ENCODE data around the gene RFX3. TPM values are rescaled to one million over a fixed set of nuclear protein-coding genes. Genes with fewer than 3 reads are reported as not detected.

RFX3 gene
- total RNA-seq, 1 donor from 2014 or later: 2.8 TPM

- peak; percentile 93 for DNase-seq (ENCODE audit: low read depth, low spot score)
These were observed 47.2 kb downstream of the RFX3 start for GRCh38 chr9:3478549-3478953.

GRCh38 chr9:3477236-3477834 lies 48.5 kb downstream of the RFX3 start:
- no peak for DNase-seq (ENCODE audit: low read depth, low spot score)

- no peak for DNase-seq (ENCODE audit: low read depth, low spot score)
These were observed 50.3 kb downstream of the RFX3 start for GRCh38 chr9:3475300-3476020.

DNA sequence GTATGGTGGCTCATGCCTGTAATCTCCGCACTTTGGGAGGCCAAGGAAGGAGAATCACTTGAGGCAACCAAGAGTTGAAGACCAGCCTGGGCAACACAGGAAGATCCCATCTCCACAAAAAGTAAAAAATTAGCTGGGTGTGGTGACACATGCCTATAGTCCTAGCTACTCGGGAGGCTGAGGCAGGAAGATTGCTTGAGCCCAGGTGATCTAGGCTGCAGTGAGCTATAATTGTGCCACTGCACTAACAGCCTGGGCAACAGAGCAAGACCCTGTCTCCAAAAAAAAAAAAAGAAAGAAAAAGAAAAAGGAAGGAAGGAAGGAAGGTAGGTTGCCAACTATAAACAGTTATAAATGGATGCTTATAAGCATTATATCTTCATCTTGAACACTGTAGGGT lies 51.0 kb downstream of the RFX3 start:
- no peak for DNase-seq (ENCODE audit: low read depth, low spot score)

GRCh38 chr9:3473405-3473804 lies 52.4 kb downstream of the RFX3 start:
- no peak for DNase-seq (ENCODE audit: low read depth, low spot score)

DNA sequence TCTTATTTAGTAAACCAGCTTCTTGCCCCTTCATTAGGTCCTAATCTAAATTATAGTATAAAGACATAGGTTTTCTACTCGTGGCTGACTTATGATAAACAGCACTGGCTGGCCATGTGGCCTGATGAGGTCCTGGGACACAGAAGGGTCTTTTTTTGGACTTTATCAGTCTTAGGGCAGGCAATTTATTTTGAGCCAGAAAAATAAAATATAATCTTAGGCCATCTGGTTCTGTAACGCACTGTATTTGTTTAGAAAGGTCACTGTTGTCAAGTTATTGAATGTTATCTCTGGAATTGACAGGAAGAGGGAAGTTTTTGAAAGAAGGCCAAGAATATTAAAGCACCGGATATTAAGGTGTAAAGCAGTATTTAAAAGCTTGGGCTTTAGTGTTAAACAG lies 53.9 kb downstream of the RFX3 start:
- DNase-seq (ENCODE audit: low read depth, low spot score): peak; percentile 44

GRCh38 chr9:3468421-3469205 lies 57.2 kb downstream of the RFX3 start:
- DNase-seq (ENCODE audit: low read depth, low spot score): no peak

DNA sequence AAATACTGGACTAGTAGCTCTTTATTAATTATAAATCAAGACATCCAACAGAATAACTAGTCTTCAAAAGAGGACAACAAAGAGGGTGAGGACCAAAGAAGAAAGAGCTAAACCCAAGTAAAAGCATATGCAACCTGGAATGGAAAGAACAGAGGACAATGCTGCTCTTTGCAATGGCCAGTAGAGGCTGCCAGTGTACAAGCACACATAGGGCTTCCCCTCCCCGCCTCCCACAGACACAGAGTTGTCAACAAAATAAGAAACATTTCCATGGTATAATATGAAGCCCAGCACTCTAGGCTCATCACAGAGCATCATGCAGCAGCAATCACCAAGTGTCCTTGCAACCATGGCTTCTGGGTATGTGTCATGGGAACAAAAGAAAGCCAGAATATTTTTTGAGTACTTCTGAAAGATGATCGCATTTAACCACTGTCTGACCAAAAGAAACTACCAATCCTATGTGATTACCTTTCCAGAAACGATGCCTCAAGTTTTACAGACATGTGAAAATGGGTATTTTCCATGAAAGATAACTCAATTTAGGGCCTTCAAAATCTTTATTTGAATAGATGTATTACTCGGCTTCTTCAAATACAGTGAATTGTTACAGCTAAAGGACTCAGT lies 58.1 kb downstream of the RFX3 start:
- peak; percentile 52 for DNase-seq (ENCODE audit: low read depth, low spot score)

- no peak for DNase-seq (ENCODE audit: low read depth, low spot score)
These were observed 61.7 kb downstream of the RFX3 start for GRCh38 chr9:3464033-3464638.

DNA sequence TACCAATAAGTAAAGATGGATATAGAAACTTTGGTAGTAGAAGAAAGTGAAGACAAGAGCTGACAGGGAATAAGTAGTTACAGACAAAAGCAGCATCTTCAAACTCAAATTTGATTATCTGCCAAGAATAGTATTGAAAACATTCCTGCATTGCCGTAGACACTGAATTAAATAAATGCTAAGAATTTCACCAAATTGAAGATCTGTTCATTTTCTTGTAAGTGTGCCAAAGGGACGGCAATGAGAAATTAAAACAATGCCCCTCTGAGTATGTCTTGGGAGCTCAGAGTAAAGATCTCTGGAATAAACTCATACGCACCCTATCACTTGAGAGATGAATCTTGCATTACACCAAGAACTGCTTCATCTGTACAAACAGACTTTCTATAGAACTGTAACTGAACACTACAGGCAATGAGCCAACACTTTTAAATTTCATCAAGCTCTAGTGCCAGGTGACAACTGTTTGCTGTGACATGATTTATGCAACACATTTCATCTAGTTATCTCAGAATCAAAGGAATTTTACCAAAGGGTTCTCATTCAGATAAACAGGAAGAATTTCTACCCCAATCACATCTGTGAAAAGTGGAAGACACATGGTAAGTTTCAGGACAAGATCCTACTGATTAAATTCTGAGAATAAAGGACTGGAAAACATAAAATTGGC lies 66.9 kb downstream of the RFX3 start:
- DNase-seq (ENCODE audit: low read depth, low spot score): no peak

- DNase-seq (ENCODE audit: low read depth, low spot score): no peak
These were observed 68.6 kb downstream of the RFX3 start for GRCh38 chr9:3457175-3457574.

GRCh38 chr9:3455717-3456116 lies 70.1 kb downstream of the RFX3 start:
- DNase-seq (ENCODE audit: low read depth, low spot score): no peak

- no peak for DNase-seq (ENCODE audit: low read depth, low spot score)
These were observed 70.7 kb downstream of the RFX3 start for GRCh38 chr9:3455094-3455493.

GRCh38 chr9:3451956-3452355 lies 73.8 kb downstream of the RFX3 start:
- DNase-seq (ENCODE audit: low read depth, low spot score): no peak

- DNase-seq (ENCODE audit: low read depth, low spot score): no peak
These were observed 78.0 kb downstream of the RFX3 start for GRCh38 chr9:3447788-3448187.

GRCh38 chr9:3447143-3447542 lies 78.7 kb downstream of the RFX3 start:
- DNase-seq (ENCODE audit: low read depth, low spot score): no peak

DNA sequence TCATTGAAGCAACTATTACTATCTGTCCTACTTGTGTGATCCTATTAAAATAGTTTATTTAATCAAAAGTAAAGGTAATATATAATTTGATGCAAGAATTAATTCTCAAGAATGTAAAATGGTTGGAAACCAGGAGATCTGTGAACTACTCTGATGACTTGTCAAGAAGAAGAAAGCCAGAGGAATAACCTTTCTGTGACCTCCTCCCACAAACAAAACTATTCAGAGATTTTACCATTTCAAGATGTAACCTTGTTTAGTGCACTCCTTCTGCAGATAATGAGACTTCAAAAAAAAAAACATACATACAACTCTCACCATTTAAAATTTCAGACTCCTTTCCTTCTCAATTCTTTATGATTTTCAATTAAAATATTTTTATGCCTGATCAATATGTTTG lies 79.5 kb downstream of the RFX3 start:
- DNase-seq (ENCODE audit: low read depth, low spot score): no peak

DNA sequence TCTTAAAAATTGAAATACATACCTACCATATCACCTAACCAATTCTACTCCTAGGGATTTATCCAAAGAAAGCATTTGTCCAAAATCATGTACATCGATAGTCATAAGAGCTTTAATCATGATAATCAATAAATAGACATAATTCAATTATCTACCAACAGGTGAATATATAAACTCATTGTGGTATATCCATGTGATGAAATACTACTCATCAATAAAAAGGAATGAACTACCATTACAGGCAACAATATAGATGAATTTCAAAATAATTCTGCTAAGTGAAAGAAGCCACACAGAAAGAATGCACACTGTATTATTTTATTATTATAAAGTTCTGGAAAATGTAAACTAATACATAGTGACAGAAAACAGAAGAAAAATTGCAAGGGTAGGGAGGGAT lies 81.8 kb downstream of the RFX3 start:
- DNase-seq (ENCODE audit: low read depth, low spot score): no peak

DNA sequence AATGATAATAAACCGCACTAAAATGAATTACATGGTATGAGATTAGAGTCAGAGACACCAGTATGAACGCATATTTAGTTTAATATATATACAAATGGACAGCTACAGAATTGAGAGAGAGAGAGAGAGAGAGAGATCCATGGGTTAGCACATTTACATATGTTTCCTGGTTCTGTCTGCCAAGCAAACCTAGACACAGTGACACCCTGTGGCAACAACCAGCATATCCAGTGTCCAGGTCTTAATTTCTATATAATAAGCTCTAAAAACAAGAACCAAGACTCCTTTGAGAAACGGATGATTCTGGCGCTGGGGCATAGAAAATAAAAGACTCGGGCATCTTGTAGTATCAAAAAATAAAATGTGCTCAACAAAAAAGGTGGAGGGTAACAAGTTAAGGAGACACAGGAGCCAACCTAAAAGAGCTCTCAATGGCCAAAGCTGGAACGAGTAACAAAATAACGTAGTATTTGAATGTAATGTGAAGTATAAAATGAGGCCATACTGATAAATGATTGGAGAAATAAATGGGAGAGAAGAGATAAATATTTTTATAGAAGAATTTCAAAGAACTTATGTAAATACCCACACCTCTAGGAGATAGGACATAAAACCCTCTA lies 84.5 kb downstream of the RFX3 start:
- peak; percentile 40 for DNase-seq (ENCODE audit: low read depth, low spot score)

- DNase-seq (ENCODE audit: low read depth, low spot score): no peak
These were observed 89.0 kb downstream of the RFX3 start for GRCh38 chr9:3436629-3437420.

Measured in pulmonary artery endothelial cell (primary cell).